DMS53 treated with DMSO at 0.1 percent for 48 hours (cell line): ENCODE measurements around the gene CD2AP.
A peak's percentile ranks its signal among the peaks of the same experiment; 100 is the strongest.
"Not testable (repeated sequence)": the region's sequence is repeated elsewhere in the genome, so short reads cannot be mapped to it uniquely, and the experiment has no call there.

Experiments used
- DNase-seq: peaks from one replicate; lab custom pipeline; 2025; ENCODE audit not compliant: unreplicated experiment; lab: John Stamatoyannopoulos, UW

CD2AP gene

GRCh38 chr6:47457370-47457769 lies 20.2 kb upstream of the CD2AP start:
- DNase-seq = no peak

- DNase-seq = peak; percentile 19
Measured at GRCh38 chr6:47464052-47464451, 13.5 kb upstream of the CD2AP start.

DNA sequence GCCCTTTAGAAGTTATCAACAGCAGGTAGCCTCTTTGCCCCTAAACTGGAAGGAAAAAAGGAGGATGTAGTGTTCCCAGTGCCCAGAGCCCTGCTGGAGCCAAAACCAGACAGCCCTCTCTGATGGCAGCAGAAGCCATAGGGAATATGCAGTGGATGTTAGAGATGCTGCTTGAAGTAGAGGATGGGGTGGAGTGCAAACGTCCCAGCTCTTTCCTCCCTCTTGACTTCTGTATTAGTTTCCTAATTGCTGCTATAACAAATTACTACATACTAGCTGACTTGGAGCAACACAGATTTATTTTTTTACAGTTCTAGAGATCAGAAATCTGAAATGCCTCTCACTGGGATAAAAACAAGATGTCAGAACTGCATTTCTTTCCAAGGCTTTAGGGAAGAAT lies 12.5 kb upstream of the CD2AP start:
- no peak for DNase-seq

- DNase-seq = no peak
Measured at GRCh38 chr6:47471911-47472310, 5.7 kb upstream of the CD2AP start.

DNA sequence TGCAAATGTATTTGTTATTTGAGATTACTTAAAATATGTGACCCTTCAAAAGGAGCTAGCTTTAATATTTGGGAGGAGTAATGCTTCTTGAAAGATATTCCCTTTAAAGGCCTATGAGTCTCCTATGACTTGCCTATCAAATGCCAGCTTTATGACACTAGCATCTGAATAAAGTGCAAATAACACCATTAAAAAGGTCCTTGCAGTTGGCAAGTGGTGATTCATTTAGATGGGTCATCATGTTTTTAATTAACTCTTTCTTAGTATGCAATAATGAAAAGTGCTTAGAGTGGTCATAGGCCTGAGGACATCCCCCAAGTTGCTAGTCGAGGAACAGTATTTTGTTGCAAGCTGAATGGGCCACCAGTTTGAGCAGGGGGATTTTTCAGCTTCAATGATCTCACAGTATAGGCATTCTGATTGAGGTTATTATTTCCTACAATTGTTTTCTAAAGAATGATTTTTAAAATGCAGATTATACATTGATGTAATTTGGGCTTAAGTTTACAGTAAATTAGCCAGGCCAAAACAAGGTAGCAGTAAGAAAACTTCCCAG lies 3.7 kb upstream of the CD2AP start:
- no peak for DNase-seq

DNA sequence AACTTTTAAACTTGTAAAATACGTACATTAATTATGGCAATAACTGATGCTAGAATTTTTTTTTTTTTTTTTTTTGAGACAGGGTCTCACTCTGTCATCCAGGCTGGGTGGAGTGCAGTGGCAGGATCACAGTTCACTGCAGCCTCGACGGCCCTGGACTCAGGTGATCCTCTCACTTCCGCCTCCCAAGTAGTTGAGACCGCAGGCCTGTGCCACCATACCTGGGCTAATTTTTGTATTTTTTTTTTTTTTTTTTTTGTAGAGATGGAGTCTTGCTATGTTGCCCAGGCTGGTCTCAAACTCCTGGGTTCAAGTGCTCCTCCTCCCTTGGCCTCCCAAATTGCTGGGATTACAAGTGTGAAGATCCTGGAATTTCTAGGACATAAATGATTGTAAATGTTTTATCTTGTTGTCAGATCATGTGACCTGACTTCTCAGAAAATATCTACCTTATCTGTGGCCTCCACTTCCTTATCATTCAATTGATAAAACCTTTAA lies 2.2 kb upstream of the CD2AP start:
- DNase-seq = no peak

- DNase-seq = no peak
Measured at GRCh38 chr6:47476781-47477496, 650 bp upstream of the CD2AP start.

- peak; percentile 10 for DNase-seq
Measured at GRCh38 chr6:47478233-47479139, 897 bp downstream of the CD2AP start.

- no peak for DNase-seq
Measured at GRCh38 chr6:47479140-47479508, 1.5 kb downstream of the CD2AP start.

GRCh38 chr6:47479874-47480273 lies 2.3 kb downstream of the CD2AP start:
- no peak for DNase-seq

DNA sequence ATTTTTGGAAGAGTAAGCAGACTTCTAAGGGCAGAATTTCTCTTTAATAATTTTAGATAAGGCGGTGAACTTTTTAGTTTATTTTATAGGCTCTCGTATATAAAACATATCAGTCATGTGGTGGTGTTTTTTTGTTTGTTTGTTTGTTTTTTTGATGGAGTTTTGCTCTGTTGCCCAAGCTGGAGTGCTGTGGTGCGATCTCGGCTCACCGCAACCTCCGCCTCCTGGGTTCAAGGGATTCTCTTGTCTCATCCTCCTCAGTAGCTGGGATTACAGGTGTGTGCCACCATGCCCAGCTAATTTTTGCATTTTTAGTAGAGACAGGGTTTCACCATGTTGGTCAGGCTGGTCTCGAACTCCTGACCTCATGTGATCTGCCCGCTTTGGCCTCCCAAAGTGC lies 3.6 kb downstream of the CD2AP start:
- not testable (repeated sequence) for DNase-seq

GRCh38 chr6:47481806-47482205 lies 4.2 kb downstream of the CD2AP start:
- DNase-seq = no peak

DNA sequence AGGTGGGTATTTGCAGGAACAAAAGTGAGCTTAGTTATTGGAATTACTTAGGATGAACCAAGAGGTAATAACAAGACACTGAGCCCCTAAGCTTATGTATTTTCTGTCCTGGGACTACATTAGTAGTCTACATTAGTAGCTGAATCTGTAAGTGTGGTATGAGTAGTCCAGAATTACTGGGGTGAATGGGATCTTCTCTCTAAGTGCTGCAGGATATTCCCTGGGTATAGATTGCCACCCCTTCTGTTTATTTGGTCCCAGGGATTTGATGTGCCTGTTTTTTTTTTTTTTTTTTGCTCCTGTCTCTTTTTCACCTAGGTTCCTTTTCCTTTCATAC lies 5.9 kb downstream of the CD2AP start:
- DNase-seq = no peak

GRCh38 chr6:47483853-47484546 lies 6.4 kb downstream of the CD2AP start:
- no peak for DNase-seq

DNA sequence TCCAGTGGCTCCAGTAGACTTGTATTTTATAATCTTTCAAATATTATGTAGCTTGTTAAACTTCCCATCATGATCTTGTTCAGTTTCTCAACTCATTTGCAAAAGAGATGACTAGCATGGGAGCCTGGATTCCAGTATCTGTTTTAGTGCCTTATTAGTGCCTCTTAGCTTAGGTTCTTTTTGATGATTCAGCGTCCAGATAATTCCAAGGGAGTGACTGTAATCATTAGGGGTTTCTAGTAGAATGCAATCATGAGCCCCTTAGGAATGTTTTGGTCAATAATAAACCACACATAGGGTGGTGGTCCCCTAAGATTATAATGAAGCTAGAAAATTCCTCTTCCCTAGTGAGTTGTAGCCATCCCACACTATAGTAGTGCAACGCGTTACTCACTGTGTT lies 7.0 kb downstream of the CD2AP start:
- DNase-seq = no peak

DNA sequence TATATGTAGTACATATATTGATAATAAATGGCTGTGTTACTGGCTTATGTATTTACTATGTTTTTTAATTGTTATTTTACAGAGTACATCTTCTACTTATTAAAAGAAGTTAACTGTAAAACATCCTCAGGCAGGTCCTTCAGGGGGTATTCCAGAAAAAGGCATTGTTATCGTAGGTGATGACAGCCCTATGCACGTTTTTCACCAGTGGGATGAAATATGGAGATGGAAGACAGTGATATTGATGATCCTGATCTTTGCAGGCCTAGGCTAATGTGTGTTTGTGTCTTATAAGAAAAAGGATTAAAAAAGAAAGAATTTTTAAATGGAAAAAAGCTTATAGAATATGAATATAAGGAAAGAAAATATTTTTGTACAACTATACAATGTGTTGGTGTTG lies 7.5 kb downstream of the CD2AP start:
- DNase-seq = no peak

DNA sequence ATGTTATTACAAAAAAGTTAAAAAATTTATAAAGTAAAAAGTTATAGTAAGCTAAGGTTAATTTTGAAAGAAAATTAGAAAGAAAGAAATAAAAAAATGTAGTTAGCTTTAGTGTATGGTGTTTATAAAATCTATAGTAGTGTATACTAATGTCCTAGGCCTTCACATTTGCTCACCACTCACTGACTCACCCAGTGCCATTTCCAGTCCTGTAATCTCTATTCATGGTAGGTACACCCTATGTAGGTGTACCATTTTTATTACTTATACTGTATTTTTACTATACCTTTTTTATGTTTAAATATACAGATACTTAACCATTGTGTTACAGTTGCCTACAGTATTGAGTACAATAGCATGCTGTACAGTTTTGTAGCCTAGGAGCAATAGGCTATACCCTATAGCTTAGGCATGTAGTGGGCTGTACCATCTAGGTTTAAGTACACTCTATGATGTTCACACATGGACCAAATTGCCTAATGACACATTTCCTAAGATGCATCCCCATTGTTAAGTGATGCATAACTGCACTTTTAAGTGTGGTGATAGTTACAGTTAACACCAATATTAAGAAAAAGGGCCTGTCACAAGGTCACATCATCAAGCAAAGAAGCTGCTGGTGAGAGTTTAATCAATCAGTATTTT lies 8.0 kb downstream of the CD2AP start:
- DNase-seq = no peak

GRCh38 chr6:47489995-47490394 lies 12.4 kb downstream of the CD2AP start:
- DNase-seq = no peak

GRCh38 chr6:47490676-47491075 lies 13.1 kb downstream of the CD2AP start:
- DNase-seq = no peak

GRCh38 chr6:47492355-47492754 lies 14.8 kb downstream of the CD2AP start:
- no peak for DNase-seq

GRCh38 chr6:47495207-47495606 lies 17.6 kb downstream of the CD2AP start:
- no peak for DNase-seq
